Measurements from ENCODE around the gene SOAT2.

DNA sequence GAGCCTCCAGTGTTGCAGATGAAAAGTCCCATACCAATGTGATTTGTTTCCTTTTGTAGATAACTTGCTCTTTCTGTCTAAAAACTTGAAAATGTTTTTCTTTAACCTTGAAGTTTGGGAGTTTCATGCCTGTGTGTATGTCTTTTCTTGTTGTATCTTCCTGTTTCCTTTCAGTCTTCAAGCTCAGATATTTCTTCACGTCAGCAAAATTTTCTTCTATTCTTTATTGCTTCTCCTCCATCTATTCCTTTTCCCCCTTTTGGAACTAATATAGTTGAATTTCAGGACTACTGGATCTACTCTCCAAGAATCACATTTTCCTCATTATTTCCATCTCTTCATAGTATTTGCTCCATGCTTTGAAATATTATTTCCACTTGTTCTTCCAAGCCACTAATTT, 23.9 kb downstream of the SOAT2 start:
- TF ChIP-seq TAF1 (IDR thresholded peaks at IDR 0.05; ENCODE audit: borderline replicate concordance, insufficient read depth, low read length): no peak
- no peak for TF ChIP-seq FOXP2 (optimal IDR thresholded peaks at IDR 0.05; ENCODE audit: borderline replicate concordance, extremely low read depth, extremely low read length, insufficient read depth)
- no peak for TF ChIP-seq POLR2AphosphoS5 (IDR thresholded peaks at IDR 0.05; ENCODE audit: low read depth, low read length)
- TF ChIP-seq, protein P1, sequence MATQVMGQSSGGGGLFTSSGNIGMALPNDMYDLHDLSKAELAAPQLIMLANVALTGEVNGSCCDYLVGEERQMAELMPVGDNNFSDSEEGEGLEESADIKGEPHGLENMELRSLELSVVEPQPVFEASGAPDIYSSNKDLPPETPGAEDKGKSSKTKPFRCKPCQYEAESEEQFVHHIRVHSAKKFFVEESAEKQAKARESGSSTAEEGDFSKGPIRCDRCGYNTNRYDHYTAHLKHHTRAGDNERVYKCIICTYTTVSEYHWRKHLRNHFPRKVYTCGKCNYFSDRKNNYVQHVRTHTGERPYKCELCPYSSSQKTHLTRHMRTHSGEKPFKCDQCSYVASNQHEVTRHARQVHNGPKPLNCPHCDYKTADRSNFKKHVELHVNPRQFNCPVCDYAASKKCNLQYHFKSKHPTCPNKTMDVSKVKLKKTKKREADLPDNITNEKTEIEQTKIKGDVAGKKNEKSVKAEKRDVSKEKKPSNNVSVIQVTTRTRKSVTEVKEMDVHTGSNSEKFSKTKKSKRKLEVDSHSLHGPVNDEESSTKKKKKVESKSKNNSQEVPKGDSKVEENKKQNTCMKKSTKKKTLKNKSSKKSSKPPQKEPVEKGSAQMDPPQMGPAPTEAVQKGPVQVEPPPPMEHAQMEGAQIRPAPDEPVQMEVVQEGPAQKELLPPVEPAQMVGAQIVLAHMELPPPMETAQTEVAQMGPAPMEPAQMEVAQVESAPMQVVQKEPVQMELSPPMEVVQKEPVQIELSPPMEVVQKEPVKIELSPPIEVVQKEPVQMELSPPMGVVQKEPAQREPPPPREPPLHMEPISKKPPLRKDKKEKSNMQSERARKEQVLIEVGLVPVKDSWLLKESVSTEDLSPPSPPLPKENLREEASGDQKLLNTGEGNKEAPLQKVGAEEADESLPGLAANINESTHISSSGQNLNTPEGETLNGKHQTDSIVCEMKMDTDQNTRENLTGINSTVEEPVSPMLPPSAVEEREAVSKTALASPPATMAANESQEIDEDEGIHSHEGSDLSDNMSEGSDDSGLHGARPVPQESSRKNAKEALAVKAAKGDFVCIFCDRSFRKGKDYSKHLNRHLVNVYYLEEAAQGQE (IDR thresholded peaks at IDR 0.05; ENCODE audit: insufficient read depth in 1 of 2, low read depth in 2 of 2, low read length in 2 of 2): no peak
